Endothelial cell of umbilical vein (primary cell): ENCODE data around the gene CUBN. TPM values are rescaled to one million over a fixed set of nuclear protein-coding genes. Genes with fewer than 3 reads are reported as not detected.

Experiments used
- BruUV-seq: library from RNA; stranded (reverse); fragments of 400-500 nt; replicated peaks from 2 replicates; lab custom pipeline; 2021; lab: Mats Ljungman, UMichigan
- CTCF ChIA-PET: fragments of 300-600, 350-600 bp; sonication (Branson Sonifier 250); formaldehyde crosslinking; loops from one replicate; lab custom pipeline; 2021; ENCODE audit warnings: antibody characterized with exemption, inconsistent platforms; lab: Charles Lee
- POLR2A ChIA-PET: fragments of 300-600, 350-600 bp; sonication (Branson Sonifier 250); formaldehyde crosslinking; loops from one replicate; lab custom pipeline; 2021; ENCODE audit warnings: antibody characterized with exemption, inconsistent platforms; lab: Charles Lee
- DNase-seq: peaks from one replicate; pipeline ENCODE4 v3.0.0-alpha.2; 2011; ENCODE audit warnings: low read depth, low spot score
- FAIRE-seq: peaks from 2 replicates; lab custom pipeline; 2011; peaks lifted over from hg19 to GRCh38; lab: Jason Lieb, UNC
- H2AFZ ChIP-seq: 2 replicates; pipeline ENCODE4 v1.6.0; 2012; ENCODE audit warnings: low read depth, low read length, control low read depth, inconsistent platforms
- H3K27ac ChIP-seq: 2 replicates; pipeline ENCODE4 v1.5.1; 2011; ENCODE audit warnings: low read depth, mild to moderate bottlenecking, control low read depth, low read length, moderate library complexity; ENCODE audit not compliant: insufficient read depth
- H3K27me3 ChIP-seq, 2 experiments: 2 replicates each; pipeline versions ENCODE4 v1.6.0 to v1.6.1; 2011; ENCODE audit warnings: low read length in 2 of 2, mixed read lengths in 1 of 2; ENCODE audit not compliant: control insufficient read depth in 2 of 2, insufficient read depth in 2 of 2
- H3K36me3 ChIP-seq, 2 experiments: 2 replicates in 1 of 2; 3 replicates in 1 of 2; pipeline ENCODE4 v1.5.1; 2011; ENCODE audit warnings: low read length in 2 of 2, mild to moderate bottlenecking in 1 of 2, moderate library complexity in 1 of 2; ENCODE audit not compliant: control insufficient read depth in 2 of 2, insufficient read depth in 2 of 2; ENCODE audit errors: extremely low read depth in 1 of 2
- H3K4me1 ChIP-seq: 3 replicates; pipeline ENCODE4 v1.5.1; 2011; ENCODE audit warnings: mild to moderate bottlenecking, low read length; ENCODE audit not compliant: control insufficient read depth, insufficient read depth; ENCODE audit errors: extremely low read depth
- H3K4me2 ChIP-seq: 2 replicates; pipeline ENCODE4 v1.6.1; 2011; ENCODE audit warnings: low read length, control low read depth, mixed read lengths; ENCODE audit not compliant: insufficient read depth
- H3K4me3 ChIP-seq, 3 experiments: fragments of 200-600 bp in 1 of 3; sonication (generic), shearing (Covaris generic) in 1 of 3; replicated peaks in 1 of 3; 2 replicates each; pipeline ENCODE4 v1.5.1; 2011 to 2016; ENCODE audit warnings: control low read depth in 3 of 3, low read length in 3 of 3, mild to moderate bottlenecking in 2 of 3, inconsistent platforms in 1 of 3, low read depth in 1 of 3, moderate library complexity in 1 of 3; ENCODE audit not compliant: insufficient read depth in 1 of 3
- H3K79me2 ChIP-seq: 2 replicates; pipeline ENCODE4 v1.6.0; 2012; ENCODE audit warnings: low read length, inconsistent platforms; ENCODE audit not compliant: control insufficient read depth, insufficient read depth
- H3K9ac ChIP-seq: replicated peaks from 2 replicates; pipeline ENCODE3; 2011; ENCODE audit warnings: low read length, control low read depth; ENCODE audit not compliant: insufficient read depth; ENCODE audit errors: extremely low read depth
- H3K9me1 ChIP-seq: replicated peaks from 3 replicates; pipeline ENCODE4 v1.6.0; 2011; ENCODE audit warnings: mild to moderate bottlenecking, low read length; ENCODE audit not compliant: control insufficient read depth, insufficient read depth; ENCODE audit errors: extremely low read depth
- H3K9me3 ChIP-seq: replicated peaks from 2 replicates; pipeline ENCODE4 v1.5.1; 2012; ENCODE audit warnings: low read length, inconsistent platforms; ENCODE audit not compliant: control insufficient read depth, insufficient read depth
- H4K20me1 ChIP-seq: replicated peaks from 2 replicates; pipeline ENCODE3; 2011; ENCODE audit warnings: mild to moderate bottlenecking, low read length; ENCODE audit not compliant: control insufficient read depth, insufficient read depth; ENCODE audit errors: extremely low read depth
- CTCF ChIP-seq, 2 donors: IDR thresholded peaks; 1 replicate in 1 of 2; 2 replicates in 1 of 2; pipeline ENCODE4 v1.5.1; 2011; ENCODE audit warnings: low read length in 2 of 2, mild to moderate bottlenecking in 2 of 2, moderate library complexity in 2 of 2, control low read depth in 1 of 2, inconsistent platforms in 1 of 2, low read depth in 1 of 2; ENCODE audit not compliant: insufficient read depth in 1 of 2; ENCODE audit errors: extremely low read depth in 1 of 2
- EZH2 ChIP-seq: IDR thresholded peaks from 2 replicates; pipeline ENCODE4 v1.6.1; 2012; ENCODE audit warnings: borderline replicate concordance, low read depth, mild to moderate bottlenecking, moderate library complexity, low read length, inconsistent platforms; ENCODE audit not compliant: severe bottlenecking
- FOS ChIP-seq: IDR thresholded peaks from 2 replicates; pipeline ENCODE4 v1.6.1; 2011; ENCODE audit warnings: mild to moderate bottlenecking, low read length, moderate library complexity, borderline replicate concordance; ENCODE audit not compliant: insufficient read depth
- GATA2 ChIP-seq: IDR thresholded peaks from 2 replicates; pipeline ENCODE4 v1.7.0; 2011; ENCODE audit warnings: low read depth, mild to moderate bottlenecking, moderate library complexity, mixed read lengths, low read length; ENCODE audit not compliant: insufficient read length, insufficient read depth
- JUN ChIP-seq: IDR thresholded peaks from 2 replicates; pipeline ENCODE4 v1.6.1; 2011; ENCODE audit warnings: borderline replicate concordance, low read depth; ENCODE audit not compliant: insufficient read length, insufficient read depth
- MYC ChIP-seq: IDR thresholded peaks from one replicate; pipeline ENCODE4 v1.6.1; 2011; ENCODE audit warnings: mild to moderate bottlenecking, low read depth, low read length
- POLR2A ChIP-seq: IDR thresholded peaks from 2 replicates; pipeline ENCODE4 v1.6.1; 2012; ENCODE audit warnings: low read depth, mild to moderate bottlenecking, control low read depth, low read length
- POLR2AphosphoS5 ChIP-seq: IDR thresholded peaks from 2 replicates; pipeline ENCODE4 v1.6.1; 2012; ENCODE audit warnings: low read depth, mild to moderate bottlenecking, control low read depth, low read length, moderate library complexity; ENCODE audit not compliant: insufficient read depth
- dilution Hi-C: fragments of 300-500 bp; cut with MboI; formaldehyde crosslinking; loops from one replicate; pipeline ENCODE4 v1.15.0; 2019; ENCODE audit warnings: low sequenced_read_pairs; ENCODE audit not compliant: extremely low pct_ligation_motif_present
- intact Hi-C: fragments of 100-400 bp; cut with micrococcal nuclease; formaldehyde crosslinking; loops from one replicate; pipeline ENCODE4 v1.10.0; 2022
- polyA plus RNA-seq, 4 experiments: library from polyadenylated mRNA; depleted of rRNA in 3 of 4; stranded (reverse) in 3 of 4; unstranded in 1 of 4; fragments of >200 nt; gene quantifications; 2 replicates each; pipeline versions ENCODE4 v1.2.1 to v1.2.3, GENCODE V29; 2011 to 2012; ENCODE audit warnings: missing spikeins in 1 of 4
- total RNA-seq: library from RNA; stranded (reverse); gene quantifications from 2 replicates; pipeline ENCODE4 v1.2.3, GENCODE V29; 2021
- TF ChIP-seq, protein P1 (sequence below): IDR thresholded peaks from 2 replicates; pipeline ENCODE4 v1.6.1; 2011; ENCODE audit not compliant: insufficient read depth, insufficient read length

The CUBN gene
- total and polyA plus RNA-seq, 2 donors (not counting 3 experiments of a cell fraction or from before 2014, with no cell fraction given): 2.7 to 4.6 TPM

DNA sequence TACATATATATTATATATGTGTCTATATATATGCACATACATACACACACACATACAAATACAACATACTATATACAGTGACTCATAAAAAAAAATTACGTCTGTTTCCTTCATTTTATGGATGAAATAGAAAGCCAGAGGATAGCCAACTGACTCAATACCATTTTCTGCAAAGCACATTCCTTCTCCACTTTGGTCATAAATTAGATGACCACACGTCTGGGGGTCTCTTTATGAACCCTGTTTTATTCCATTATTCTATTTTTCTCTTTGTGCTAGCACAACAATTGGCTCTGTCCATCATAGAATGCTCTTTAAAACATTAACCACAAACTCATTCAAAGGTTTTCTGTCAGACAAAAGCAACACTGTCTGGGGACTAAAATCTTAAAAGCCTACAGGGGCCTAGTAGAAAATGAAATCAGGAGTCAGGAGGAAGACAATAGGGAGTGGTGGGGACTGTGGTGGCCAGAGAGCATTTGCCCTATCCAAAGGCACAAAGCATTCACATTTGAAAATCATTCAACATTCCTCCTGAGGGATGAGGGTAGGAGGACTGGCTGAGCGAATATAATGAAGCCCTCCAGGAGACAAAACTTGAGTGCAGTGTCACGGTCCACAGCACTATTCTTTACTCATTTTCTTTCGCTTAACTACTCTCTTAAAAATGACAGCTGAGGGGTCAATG lies 4.3 kb downstream of the CUBN start:
- no peak for TF ChIP-seq JUN
- no peak overlapping the region for H3K4me3 ChIP-seq
- H2AFZ ChIP-seq: no peak overlapping the region
- CTCF ChIA-PET: interaction anchor here (1.0 to 1.1 kb wide), 2 partner anchors 10 to 88 kb away, joined by 3 read pairs; no protein-coding TSS in a partner anchor
- no peaks in the 10 kb centered on the region for H3K9me1 ChIP-seq
- no peak for FAIRE-seq
- POLR2A ChIA-PET: no interaction called here
- no peak for DNase-seq
- no peaks in the 10 kb centered on the region for H3K4me1 ChIP-seq
- H3K4me2 ChIP-seq: no peak overlapping the region
- H3K79me2 ChIP-seq: no peaks in the 10 kb centered on the region
- no peak overlapping the region for H3K27ac ChIP-seq
- dilution Hi-C loops: no loop called here
- no peaks in the 10 kb centered on the region for H3K27me3 ChIP-seq
- no peaks in the 10 kb centered on the region for H3K36me3 ChIP-seq
- no peaks in the 10 kb centered on the region for H3K9me3 ChIP-seq
- H4K20me1 ChIP-seq: no peaks in the 10 kb centered on the region
- intact Hi-C loops: no loop called here
- H3K9ac ChIP-seq: no peak overlapping the region
- no TSS peak for BruUV-seq

DNA sequence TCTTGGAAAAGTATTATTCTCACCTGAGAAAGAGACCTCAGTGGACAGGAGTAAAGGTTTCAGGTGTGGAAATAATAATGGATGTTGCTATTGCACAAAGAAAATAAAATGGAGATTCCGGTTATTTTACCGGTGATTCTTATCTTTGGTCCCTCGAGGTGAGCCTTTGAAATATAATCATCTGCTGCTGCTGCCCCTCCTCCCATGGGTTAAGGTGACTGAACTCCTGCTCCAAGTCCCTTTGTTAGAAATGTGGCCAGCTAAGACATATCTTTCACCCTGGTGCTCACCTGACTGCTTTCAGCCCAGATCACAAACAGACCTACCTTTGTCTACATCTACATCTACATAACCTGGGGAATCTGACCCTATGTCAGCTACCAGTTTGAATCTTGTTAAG lies 5.7 kb downstream of the CUBN start:
- Histone ChIP-seq H3K4me2 (no peak overlapping the region), H3K4me3 (no peak overlapping the region), H3K27me3 (no peaks in the 10 kb centered on the region), H4K20me1 (no peaks in the 10 kb centered on the region), H2AFZ (no peak overlapping the region), H3K4me1 (no peaks in the 10 kb centered on the region), H3K9me1 (no peaks in the 10 kb centered on the region), H3K36me3 (no peaks in the 10 kb centered on the region), H3K79me2 (no peaks in the 10 kb centered on the region), H3K27ac (no peak overlapping the region), H3K9ac (no peak overlapping the region), H3K9me3 (no peaks in the 10 kb centered on the region)
- POLR2A ChIA-PET: no interaction called here
- intact Hi-C loops (no loop called here), dilution Hi-C loops (no loop called here)
- no TSS peak for BruUV-seq
- no peak for TF ChIP-seq POLR2AphosphoS5
- TF ChIP-seq CTCF (IDR thresholded peaks at IDR 0.05; ENCODE audit: extremely low read depth in 1 of 2, insufficient read depth in 1 of 2, low read depth in 1 of 2, low read length in 2 of 2): no peak
- no peak for TF ChIP-seq EZH2
- TF ChIP-seq GATA2: no peak
- no peak for TF ChIP-seq JUN
- TF ChIP-seq FOS: no peak
- no peak for TF ChIP-seq MYC
- TF ChIP-seq POLR2A: no peak
- TF ChIP-seq, protein P1, sequence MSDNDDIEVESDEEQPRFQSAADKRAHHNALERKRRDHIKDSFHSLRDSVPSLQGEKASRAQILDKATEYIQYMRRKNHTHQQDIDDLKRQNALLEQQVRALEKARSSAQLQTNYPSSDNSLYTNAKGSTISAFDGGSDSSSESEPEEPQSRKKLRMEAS: no peak
- CTCF ChIA-PET: no interaction called here
- DNase-seq (no peak), FAIRE-seq (no peak)
